Osteocyte (in vitro differentiated cells): ENCODE measurements around the gene IL16. TPM values are rescaled to one million over a fixed set of nuclear protein-coding genes. Genes with fewer than 3 reads are reported as not detected.

Experiments
- DNase-seq: peaks from one replicate; pipeline ENCODE4 v3.0.0; 2021; ENCODE audit warnings: mixed read lengths; ENCODE audit not compliant: unreplicated experiment; ENCODE audit errors: extremely low spot score
- H3K27ac Mint-ChIP-seq: one replicate; pipeline ENCODE4 v1.8.0; 2021; ENCODE audit warnings: mild to moderate bottlenecking, mixed read lengths; ENCODE audit not compliant: unreplicated experiment
- H3K27me3 Mint-ChIP-seq: one replicate; pipeline ENCODE4 v1.8.0; 2021; ENCODE audit warnings: mixed read lengths; ENCODE audit not compliant: unreplicated experiment
- H3K36me3 Mint-ChIP-seq: one replicate; pipeline ENCODE4 v1.8.0; 2021; ENCODE audit warnings: mixed read lengths; ENCODE audit not compliant: unreplicated experiment
- H3K4me1 Mint-ChIP-seq: one replicate; pipeline ENCODE4 v1.8.0; 2021; ENCODE audit warnings: mixed read lengths; ENCODE audit not compliant: unreplicated experiment
- H3K4me3 Mint-ChIP-seq: one replicate; pipeline ENCODE4 v1.8.0; 2021; ENCODE audit warnings: mild to moderate bottlenecking, moderate library complexity, mixed read lengths; ENCODE audit not compliant: unreplicated experiment
- H3K9me3 Mint-ChIP-seq: one replicate; pipeline ENCODE4 v1.8.0; 2021; ENCODE audit warnings: mixed read lengths; ENCODE audit not compliant: unreplicated experiment
- CTCF ChIP-seq: fragments of 200-600 bp; sonication (generic); IDR thresholded peaks from 2 replicates; pipeline ENCODE4 v1.5.0; 2021; ENCODE audit warnings: antibody characterized with exemption, mild to moderate bottlenecking, moderate library complexity
- total RNA-seq: library from RNA; stranded (reverse); gene quantifications from 2 replicates; pipeline ENCODE4 v1.2.1, GENCODE V29; 2021

The IL16 gene
- total RNA-seq, 1 donor from 2014 or later, result not detected

- no peak for DNase-seq
- Mint-ChIP-seq H3K9me3 (peaks cover 20% of the 10 kb centered on the region), H3K4me3 (no peak overlapping the region), H3K27me3 (peaks cover 32% of the 10 kb centered on the region), H3K27ac (no peak overlapping the region), H3K4me1 (no peaks in the 10 kb centered on the region), H3K36me3 (peaks cover 3% of the 10 kb centered on the region)
- TF ChIP-seq CTCF, result no peak
Measured at GRCh38 chr15:81242778-81243177, 46.1 kb downstream of the IL16 start.

GRCh38 chr15:81244306-81244705 is 47.6 kb downstream of the IL16 start:
- Mint-ChIP-seq H3K36me3 (peaks cover 3% of the 10 kb centered on the region), H3K27me3 (peaks cover 35% of the 10 kb centered on the region), H3K4me3 (no peak overlapping the region), H3K27ac (no peak overlapping the region), H3K9me3 (peaks cover 21% of the 10 kb centered on the region), H3K4me1 (no peaks in the 10 kb centered on the region)
- TF ChIP-seq CTCF, result no peak
- no peak for DNase-seq

- Mint-ChIP-seq H3K27me3 (peaks cover 29% of the 10 kb centered on the region), H3K27ac (no peak overlapping the region), H3K4me1 (no peaks in the 10 kb centered on the region), H3K36me3 (no peaks in the 10 kb centered on the region), H3K9me3 (peaks cover 12% of the 10 kb centered on the region), H3K4me3 (no peak overlapping the region)
- no peak for TF ChIP-seq CTCF
- no peak for DNase-seq
Measured at GRCh38 chr15:81253846-81254245, 57.2 kb downstream of the IL16 start.

- H3K9me3 Mint-ChIP-seq, result peaks cover 9% of the 10 kb centered on the region
- H3K27me3 Mint-ChIP-seq, result peaks cover 26% of the 10 kb centered on the region
- no peaks in the 10 kb centered on the region for H3K4me1 Mint-ChIP-seq
- H3K27ac Mint-ChIP-seq, result no peak overlapping the region
- TF ChIP-seq CTCF, result no peak
- no peak overlapping the region for H3K4me3 Mint-ChIP-seq
- DNase-seq, result no peak
- no peaks in the 10 kb centered on the region for H3K36me3 Mint-ChIP-seq
Measured at GRCh38 chr15:81254277-81254915, 57.7 kb downstream of the IL16 start.

- Mint-ChIP-seq H3K27me3 (peaks cover 25% of the 10 kb centered on the region), H3K27ac (no peak overlapping the region), H3K4me3 (no peak overlapping the region), H3K4me1 (no peaks in the 10 kb centered on the region), H3K36me3 (no peaks in the 10 kb centered on the region), H3K9me3 (peaks cover 6% of the 10 kb centered on the region)
- DNase-seq, result no peak
- TF ChIP-seq CTCF, result no peak
Measured at GRCh38 chr15:81254916-81255290, 58.2 kb downstream of the IL16 start.
